Pancreas (tissue), 10 donors: ENCODE measurements around the gene ADORA2A. TPM values are rescaled to one million over a fixed set of nuclear protein-coding genes. Genes with fewer than 3 reads are reported as not detected.

Experiments used
- ATAC-seq, 4 donors: fragments of 200-7000 bp; cut with Tn5 transposase; one replicate each; pipeline versions ENCODE4 v1.8.0 to v1.9.1; 2020; ENCODE audit warnings: mild to moderate bottlenecking in 4 of 4, moderate library complexity in 4 of 4
- DNase-seq, 6 donors: peaks; one replicate each; pipeline ENCODE4 v3.0.0-alpha.2; 2020
- FAIRE-seq: peaks from 2 replicates; lab custom pipeline; 2012; peaks lifted over from hg19 to GRCh38; lab: Jason Lieb, UNC
- H3K27ac ChIP-seq, 4 donors: fragments of 200-600 bp; sonication (generic); 1 replicate in 3 of 4; 2 replicates in 1 of 4; pipeline versions ENCODE4 v1.5.0 to v1.8.0; 2020
- H3K27me3 ChIP-seq, 4 donors: fragments of 200-600 bp; one replicate each; pipeline ENCODE4 v1.8.0; 2021
- H3K36me3 ChIP-seq, 3 donors: fragments of 200-600 bp; sonication (generic) in 1 of 3; one replicate each; pipeline versions ENCODE4 v1.5.0 to v1.8.0; 2020 to 2021
- H3K4me1 ChIP-seq, 3 donors: fragments of 200-600 bp; one replicate each; pipeline ENCODE4 v1.8.0; 2021
- H3K4me3 ChIP-seq, 4 donors: fragments of 200-600 bp; sonication (generic) in 2 of 4; one replicate each; pipeline versions ENCODE4 v1.5.0 to v1.8.0; 2020 to 2021
- H3K9me3 ChIP-seq, 4 donors: fragments of 200-600 bp; one replicate each; pipeline ENCODE4 v1.8.0; 2021
- WGBS, 2 donors: extraction: QIAGEN DNeasy Blood & Tissue Kit; methylation state at CpG; one replicate each; pipeline ENCODE4 v1.1.7; 2013; 5-methylcytosine and 5-hydroxymethylcytosine counted together
- intact Hi-C, 3 donors: fragments of 100-400 bp; cut with DNase I; formaldehyde crosslinking; loops; one replicate each; pipeline versions ENCODE4 v1.11.1 to v1.14.2; 2022
- polyA plus RNA-seq, 2 donors: library from polyadenylated mRNA; stranded (reverse); fragments of 200-250 nt; gene quantifications; one replicate each; pipeline ENCODE4 v1.2.3, GENCODE V29; 2013
- total RNA-seq, 6 donors: library from RNA; stranded (reverse); fragmentation: NEBNext Ultra II Directional in 4 of 6; extraction: Animal tissue kit (Norgen Biotek cat#: 25700) in 4 of 6; gene quantifications; one replicate each; pipeline versions ENCODE4 v1.2.1 to v1.2.4, GENCODE V29; 2021 to 2023
- TF ChIP-seq, protein P1 (sequence below), 4 donors: fragments of 200-600 bp; sonication (generic) in 3 of 4; IDR thresholded peaks; one replicate each; pipeline versions ENCODE4 v1.5.0 to v1.8.0; 2021; ENCODE audit warnings: antibody characterized with exemption in 4 of 4
- donor health status: healthy with polysubstance abuse.
- donor health status: DM: no; HTN: no; CAD: no; lungs with moderate emphysema.
- donor health status: DM: no; HTN: no; CAD: no.
- donor health status: control.
- donor health status: control.
- donor health status: Bipolar disorder and iron deficiency.
- donor health status: DM: yes; HTN: yes; CAD: no.
- donor health status: DM: no; HTN: no; CAD: no.
- donor health status: DM: no; HTN: no; CAD: no.
- donor health status: DM: yes; HTN: yes; CAD: no.

The ADORA2A gene
- total and polyA plus RNA-seq, 8 donors, result 0.85 to 10.4 (median 1.6) TPM

- Histone ChIP-seq H3K36me3 (peaks cover 0 to 6% (median 3%) of the 10 kb centered on the region in 3 donors), H3K4me3 (no peak overlapping the region), H3K27me3 (no peaks in the 10 kb centered on the region), H3K9me3 (no peaks in the 10 kb centered on the region), H3K4me1 (peaks cover 0 to 20% (median 6%) of the 10 kb centered on the region in 3 donors), H3K27ac (no peak overlapping the region)
- no peak for ATAC-seq
- FAIRE-seq, result no peak
- intact Hi-C loops, result no loop called here
- DNase-seq, result no peak
- TF ChIP-seq, protein P1, sequence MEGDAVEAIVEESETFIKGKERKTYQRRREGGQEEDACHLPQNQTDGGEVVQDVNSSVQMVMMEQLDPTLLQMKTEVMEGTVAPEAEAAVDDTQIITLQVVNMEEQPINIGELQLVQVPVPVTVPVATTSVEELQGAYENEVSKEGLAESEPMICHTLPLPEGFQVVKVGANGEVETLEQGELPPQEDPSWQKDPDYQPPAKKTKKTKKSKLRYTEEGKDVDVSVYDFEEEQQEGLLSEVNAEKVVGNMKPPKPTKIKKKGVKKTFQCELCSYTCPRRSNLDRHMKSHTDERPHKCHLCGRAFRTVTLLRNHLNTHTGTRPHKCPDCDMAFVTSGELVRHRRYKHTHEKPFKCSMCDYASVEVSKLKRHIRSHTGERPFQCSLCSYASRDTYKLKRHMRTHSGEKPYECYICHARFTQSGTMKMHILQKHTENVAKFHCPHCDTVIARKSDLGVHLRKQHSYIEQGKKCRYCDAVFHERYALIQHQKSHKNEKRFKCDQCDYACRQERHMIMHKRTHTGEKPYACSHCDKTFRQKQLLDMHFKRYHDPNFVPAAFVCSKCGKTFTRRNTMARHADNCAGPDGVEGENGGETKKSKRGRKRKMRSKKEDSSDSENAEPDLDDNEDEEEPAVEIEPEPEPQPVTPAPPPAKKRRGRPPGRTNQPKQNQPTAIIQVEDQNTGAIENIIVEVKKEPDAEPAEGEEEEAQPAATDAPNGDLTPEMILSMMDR (IDR thresholded peaks at IDR 0.05), result no peak
Measured at GRCh38 chr22:24398409-24398808, 29.0 kb upstream of the ADORA2A start.

GRCh38 chr22:24400034-24400725 lies 27.2 kb upstream of the ADORA2A start:
- H3K4me1 ChIP-seq, result peaks cover 0 to 21% (median 6%) of the 10 kb centered on the region in 3 donors
- H3K4me3 ChIP-seq, result no peak overlapping the region
- 49 to 51% methylated on average over 8 of the region's 8 CpGs for WGBS, 2 donors
- no peaks in the 10 kb centered on the region for H3K9me3 ChIP-seq
- TF ChIP-seq, protein P1 (IDR thresholded peaks at IDR 0.05), result no peak
- H3K27me3 ChIP-seq, result no peaks in the 10 kb centered on the region
- peaks cover 0 to 6% (median 3%) of the 10 kb centered on the region in 3 donors for H3K36me3 ChIP-seq
- intact Hi-C loops, result no loop called here
- DNase-seq (no peak), FAIRE-seq (no peak), ATAC-seq (no peak)
- H3K27ac ChIP-seq, result no peak overlapping the region

- WGBS, 2 donors, result 79 to 84% methylated on average over 9 of the region's 9 CpGs
- Histone ChIP-seq H3K27me3 (no peaks in the 10 kb centered on the region), H3K4me3 (no peak overlapping the region), H3K4me1 (peaks cover 0 to 21% (median 6%) of the 10 kb centered on the region in 3 donors), H3K9me3 (no peaks in the 10 kb centered on the region), H3K36me3 (peaks cover 0 to 6% (median 3%) of the 10 kb centered on the region in 3 donors), H3K27ac (no peak overlapping the region)
- ATAC-seq, result peak in 1 of 4 donors; percentile 13
- TF ChIP-seq, protein P1 (IDR thresholded peaks at IDR 0.05), result no peak
- intact Hi-C loops, result no loop called here
- FAIRE-seq, result no peak
- DNase-seq, result no peak
Measured at GRCh38 chr22:24400726-24401596, 26.4 kb upstream of the ADORA2A start.

DNA sequence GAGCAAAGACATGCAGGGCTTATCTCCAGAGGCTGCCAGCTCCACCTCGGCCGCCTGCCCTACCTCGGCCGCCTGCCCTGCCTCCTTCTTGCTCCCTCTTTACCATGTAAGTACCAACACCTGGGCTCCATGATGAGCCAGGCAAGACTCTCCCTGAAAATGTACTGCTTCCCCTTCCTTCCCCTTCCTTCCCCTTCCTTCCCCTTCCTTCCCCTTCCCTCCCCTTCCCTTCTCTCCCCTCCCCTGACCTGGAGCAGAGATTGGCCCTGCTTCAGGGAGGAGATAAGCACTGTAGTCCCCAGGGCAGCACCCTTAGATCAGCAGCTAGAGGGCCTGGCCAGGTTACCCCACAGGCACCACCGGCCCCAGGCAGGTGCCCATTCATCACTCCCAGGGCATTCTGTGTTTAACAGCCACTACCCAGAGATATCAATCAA lies 25.4 kb upstream of the ADORA2A start:
- TF ChIP-seq, protein P1 (IDR thresholded peaks at IDR 0.05), result no peak
- peaks cover 0 to 6% (median 3%) of the 10 kb centered on the region in 3 donors for H3K36me3 ChIP-seq
- H3K4me1 ChIP-seq, result peaks cover 0 to 21% (median 6%) of the 10 kb centered on the region in 3 donors
- WGBS, 2 donors, result 89 to 95% methylated on average over 5 of the region's 5 CpGs
- DNase-seq (peak in 1 of 6 donors; percentile 47), FAIRE-seq (no peak), ATAC-seq (peak in 3 of 4 donors; percentile 27 to 37 (median 33))
- intact Hi-C loops, result no loop called here
- no peaks in the 10 kb centered on the region for H3K9me3 ChIP-seq
- no peaks in the 10 kb centered on the region for H3K27me3 ChIP-seq
- no peak overlapping the region for H3K4me3 ChIP-seq
- peak overlapping the region in 1 of 4 donors; percentile 50 for H3K27ac ChIP-seq
